Transverse colon (tissue), 4 donors: ENCODE measurements around the gene TCERG1L.

Experiments used
- CTCF ChIP-seq, 5 experiments: fragments of 200-600 bp in 3 of 5; fragments of 450-650 bp in 2 of 5; sonication (generic) in 3 of 5; IDR thresholded peaks; 1 replicate in 2 of 5; 2 replicates in 3 of 5; pipeline ENCODE4 v1.5.1; 2016 to 2017; ENCODE audit warnings: antibody characterized with exemption in 5 of 5, inconsistent platforms in 3 of 5, mild to moderate bottlenecking in 2 of 5, moderate library complexity in 1 of 5
- POLR2AphosphoS5 ChIP-seq, 3 donors: sonication (generic); formaldehyde crosslinking; IDR thresholded peaks; one replicate each; pipeline ENCODE4 v1.6.1; 2016; ENCODE audit warnings: antibody characterized with exemption in 3 of 3

GRCh38 chr10:131230641-131231322 is 80.7 kb downstream of the TCERG1L start:
- TF ChIP-seq CTCF (IDR thresholded peaks at IDR 0.05) (no peak), POLR2AphosphoS5 (IDR thresholded peaks at IDR 0.05) (no peak)
